IMR-90 (cell line): ENCODE results near the gene FTCDNL1. TPM values are rescaled to one million over a fixed set of nuclear protein-coding genes. Genes with fewer than 3 reads are reported as not detected.

Source experiments
- ATAC-seq: fragments of 200-7000 bp; cut with Tn5 transposase; 2 replicates; pipeline ENCODE4 v1.9.1; 2020; ENCODE audit warnings: low read depth, mild to moderate bottlenecking, moderate library complexity
- BruUV-seq: library from RNA; stranded (reverse); fragments of 400-500 nt; replicated peaks from 2 replicates; lab custom pipeline; 2021; lab: Mats Ljungman, UMichigan
- CTCF ChIA-PET: fragments of 300-600 bp; formaldehyde crosslinking; extraction: SDS; loops from one replicate; lab custom pipeline; 2021; ENCODE audit warnings: antibody characterized with exemption; lab: Yijun Ruan, JAX
- POLR2A ChIA-PET: fragments of 300-600 bp; sonication (Branson Sonifier 250); formaldehyde crosslinking; loops from one replicate; lab custom pipeline; 2022; ENCODE audit warnings: antibody characterized with exemption; ENCODE audit not compliant: unreplicated experiment; lab: Charles Lee
- DNase-seq: peaks from one replicate; pipeline ENCODE4 v3.0.0; 2013
- H2AFZ ChIP-seq: replicated peaks from 2 replicates; pipeline ENCODE3; 2013; ENCODE audit warnings: low read length, mild to moderate bottlenecking; ENCODE audit not compliant: poor library complexity
- H2AK5ac ChIP-seq: 2 replicates; pipeline ENCODE4 v1.6.1; 2013; ENCODE audit warnings: low read depth, low read length, inconsistent platforms
- H2AK9ac ChIP-seq: replicated peaks from 2 replicates; pipeline ENCODE3; 2013; ENCODE audit warnings: mild to moderate bottlenecking, low read depth, low read length, moderate library complexity; ENCODE audit not compliant: poor library complexity
- H2BK120ac ChIP-seq: 2 replicates; pipeline ENCODE4 v1.6.1; 2013; ENCODE audit warnings: low read depth, low read length, inconsistent platforms
- H2BK15ac ChIP-seq: 3 replicates; pipeline ENCODE4 v1.6.1; 2013; ENCODE audit warnings: low read depth, low read length, inconsistent platforms
- H2BK20ac ChIP-seq: 2 replicates; pipeline ENCODE4 v1.6.1; 2013; ENCODE audit warnings: low read depth, mild to moderate bottlenecking, inconsistent platforms, low read length, moderate library complexity
- H2BK5ac ChIP-seq: 2 replicates; pipeline ENCODE4 v1.6.1; 2013; ENCODE audit warnings: mild to moderate bottlenecking, low read depth, low read length, inconsistent platforms; ENCODE audit not compliant: poor library complexity, severe bottlenecking
- H3K14ac ChIP-seq: replicated peaks from 2 replicates; pipeline ENCODE4 v1.6.1; 2013; ENCODE audit warnings: low read depth, low read length, inconsistent platforms
- H3K18ac ChIP-seq: 2 replicates; pipeline ENCODE4 v1.6.1; 2013; ENCODE audit warnings: low read depth, low read length, control low read depth
- H3K23ac ChIP-seq: 2 replicates; pipeline ENCODE4 v1.6.1; 2013; ENCODE audit warnings: low read depth, low read length, inconsistent platforms
- H3K27ac ChIP-seq: 2 replicates; pipeline ENCODE4 v1.5.1; 2013; ENCODE audit warnings: mild to moderate bottlenecking, control low read depth, low read length; ENCODE audit not compliant: insufficient read depth
- H3K27me3 ChIP-seq: 2 replicates; pipeline ENCODE4 v1.6.1; 2013; ENCODE audit warnings: low read length; ENCODE audit not compliant: control insufficient read depth, insufficient read depth
- H3K36me3 ChIP-seq: 2 replicates; pipeline ENCODE4 v1.6.1; 2013; ENCODE audit warnings: low read length, mixed read lengths; ENCODE audit not compliant: control insufficient read depth, insufficient read depth
- H3K4ac ChIP-seq: 2 replicates; pipeline ENCODE4 v1.6.1; 2013; ENCODE audit warnings: low read depth, low read length, inconsistent platforms
- H3K4me1 ChIP-seq: 2 replicates; pipeline ENCODE4 v1.6.1; 2013; ENCODE audit warnings: low read length, mixed read lengths; ENCODE audit not compliant: control insufficient read depth, insufficient read depth
- H3K4me2 ChIP-seq: 2 replicates; pipeline ENCODE4 v1.6.1; 2013; ENCODE audit warnings: low read depth, mild to moderate bottlenecking, control low read depth, low read length, moderate library complexity
- H3K4me3 ChIP-seq: 2 replicates; pipeline ENCODE4 v1.5.1; 2013; ENCODE audit warnings: low read depth, mild to moderate bottlenecking, control low read depth, low read length, moderate library complexity; ENCODE audit not compliant: insufficient read depth
- H3K56ac ChIP-seq: 2 replicates; pipeline ENCODE4 v1.6.1; 2013; ENCODE audit warnings: low read length, inconsistent platforms; ENCODE audit not compliant: insufficient read depth; ENCODE audit errors: extremely low read depth
- H3K79me1 ChIP-seq, 2 experiments: 2 replicates each; pipeline ENCODE4 v1.6.1; 2013; ENCODE audit warnings: low read length in 2 of 2, inconsistent platforms in 1 of 2, low read depth in 1 of 2
- H3K9ac ChIP-seq: 2 replicates; pipeline ENCODE4 v1.6.1; 2013; ENCODE audit warnings: low read depth, low read length, control low read depth
- H3K9me1 ChIP-seq: 2 replicates; pipeline ENCODE4 v1.6.1; 2013; ENCODE audit warnings: low read length, inconsistent platforms; ENCODE audit not compliant: insufficient read depth
- H3K9me3 ChIP-seq: 2 replicates; pipeline ENCODE4 v1.6.1; 2013; ENCODE audit warnings: low read length; ENCODE audit not compliant: control insufficient read depth, insufficient read depth
- H4K20me1 ChIP-seq: 2 replicates; pipeline ENCODE4 v1.6.1; 2013; ENCODE audit warnings: low read length, inconsistent platforms; ENCODE audit not compliant: insufficient read depth
- H4K5ac ChIP-seq: 2 replicates; pipeline ENCODE4 v1.6.1; 2013; ENCODE audit warnings: mild to moderate bottlenecking, low read depth, low read length, control low read depth
- H4K8ac ChIP-seq, 2 experiments: 2 replicates each; pipeline ENCODE4 v1.6.1; 2013; ENCODE audit warnings: low read depth in 2 of 2, low read length in 2 of 2, control low read depth in 1 of 2, inconsistent platforms in 1 of 2
- H4K91ac ChIP-seq: 2 replicates; pipeline ENCODE4 v1.6.1; 2013; ENCODE audit warnings: low read depth, low read length, inconsistent platforms; ENCODE audit not compliant: insufficient read depth
- CEBPB ChIP-seq: IDR thresholded peaks from 2 replicates; pipeline ENCODE4 v1.6.1; 2012; ENCODE audit warnings: low read depth, low read length, improper control_type of control experiment
- CHD1 ChIP-seq: IDR thresholded peaks from 2 replicates; pipeline ENCODE4 v1.6.1; 2012; ENCODE audit warnings: low read depth, low read length, improper control_type of control experiment
- ELK1 ChIP-seq: fragments of 150-350 bp; IDR thresholded peaks from 2 replicates; pipeline ENCODE4 v1.6.1; 2016; ENCODE audit warnings: low read depth, mild to moderate bottlenecking, low read length, moderate library complexity, borderline replicate concordance
- FOS ChIP-seq: fragments of 150-350 bp; IDR thresholded peaks from 2 replicates; pipeline ENCODE4 v1.6.1; 2016; ENCODE audit warnings: low read depth, low read length
- MAFK ChIP-seq: IDR thresholded peaks from 2 replicates; pipeline ENCODE4 v1.6.1; 2012; ENCODE audit warnings: low read depth, low read length, improper control_type of control experiment
- MAZ ChIP-seq: IDR thresholded peaks from 2 replicates; pipeline ENCODE4 v1.6.1; 2012; ENCODE audit warnings: low read depth, mild to moderate bottlenecking, low read length, improper control_type of control experiment, moderate library complexity, borderline replicate concordance
- POLR2A ChIP-seq: IDR thresholded peaks from 2 replicates; pipeline ENCODE4 v1.6.1; 2012; ENCODE audit warnings: mild to moderate bottlenecking, low read depth, low read length
- RCOR1 ChIP-seq: IDR thresholded peaks from 2 replicates; pipeline ENCODE4 v1.6.1; 2012; ENCODE audit warnings: mild to moderate bottlenecking, low read length, improper control_type of control experiment; ENCODE audit not compliant: insufficient replicate concordance
- USF2 ChIP-seq: fragments of 150-350 bp; IDR thresholded peaks from 2 replicates; pipeline ENCODE4 v1.6.1; 2017; ENCODE audit warnings: mild to moderate bottlenecking, antibody characterized with exemption, low read length, low read depth
- WGBS, 2 experiments: methylation state at CpG; one replicate each; pipeline versions ENCODE4 v1.1.5 to v1.1.7; 2013; ENCODE audit warnings: missing lambda C conversion rate in 2 of 2; ENCODE audit not compliant: insufficient read length in 1 of 2; ENCODE audit errors: extremely low coverage in 2 of 2; 5-methylcytosine and 5-hydroxymethylcytosine counted together
- dilution Hi-C: fragments of 300-500 bp; cut with HindIII; formaldehyde crosslinking; loops from one replicate; pipeline ENCODE4 v1.14.3; 2018; ENCODE audit warnings: low sequenced_read_pairs; ENCODE audit not compliant: unreplicated experiment
- in situ Hi-C: fragments of 300-500 bp; cut with MboI; formaldehyde crosslinking; loops from 3 replicates; pipeline ENCODE4 v1.14.3; 2019; ENCODE audit warnings: low sequenced_read_pairs, inconsistent platforms, mixed read lengths
- intact Hi-C: fragments of 100-400 bp; cut with micrococcal nuclease; formaldehyde crosslinking; loops from 2 replicates; pipeline ENCODE4 v1.10.0; 2022
- polyA plus RNA-seq, 3 experiments: library from polyadenylated mRNA; depleted of rRNA; stranded (reverse); fragments of >200 nt; gene quantifications; 2 replicates each; pipeline ENCODE4 v1.2.3, GENCODE V29; 2012; ENCODE audit warnings: low replicate concordance in 1 of 3
- total RNA-seq: library from RNA; depleted of rRNA; stranded (reverse); fragments of >200 nt; gene quantifications from 2 replicates; pipeline ENCODE4 v1.2.3, GENCODE V29; 2012
- TF ChIP-seq, protein P1 (sequence below): conservative IDR thresholded peaks from 2 replicates; pipeline ENCODE4 v1.5.1; 2012; ENCODE audit warnings: mild to moderate bottlenecking, low read depth, low read length, improper control_type of control experiment

FTCDNL1 gene
- total and polyA plus RNA-seq, 2 of the 4 experiments (the other 2 are of a cell fraction) = 0.18 to 0.21 TPM

DNA sequence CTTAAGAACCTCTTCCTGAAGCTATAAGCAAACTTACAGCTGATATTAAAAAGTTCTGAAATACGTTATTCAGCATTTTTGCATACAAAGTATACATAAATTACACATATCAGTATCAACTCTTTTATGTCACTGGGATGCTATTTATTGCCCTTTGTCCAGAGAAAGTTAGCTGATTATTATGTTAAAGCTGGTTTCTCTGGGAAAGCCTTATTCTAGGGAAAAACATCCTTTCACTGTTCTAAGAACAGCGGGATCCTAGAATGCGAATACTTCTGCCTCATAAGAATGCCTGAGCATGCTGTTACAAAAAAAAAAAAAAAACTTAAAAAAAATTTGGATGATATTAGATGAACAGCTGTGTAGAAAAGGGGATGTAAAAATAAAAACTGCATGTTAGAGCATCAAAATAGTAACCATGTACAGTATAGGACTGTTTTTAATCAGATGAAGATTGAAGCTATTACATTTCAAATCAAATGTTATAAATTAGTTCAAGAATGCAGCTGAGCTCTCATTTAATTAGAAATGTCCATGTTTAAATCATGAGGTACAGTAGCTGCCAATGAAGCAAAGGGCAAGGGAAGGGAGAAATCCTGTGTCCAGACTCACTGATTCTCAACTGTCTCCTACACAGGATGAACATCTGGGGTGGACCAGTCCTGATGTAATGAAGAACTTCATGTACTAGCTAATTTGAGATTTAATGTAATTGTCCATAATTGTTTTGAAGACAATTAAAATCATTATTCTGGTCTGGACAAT, 8.2 kb downstream of the FTCDNL1 start:
- BruUV-seq = no TSS peak

More for the DNA sequence above, 8.2 kb downstream of the FTCDNL1 start:
- Histone ChIP-seq H3K27me3 (peaks cover 10% of the 10 kb centered on the region), H3K9me1 (no peaks in the 10 kb centered on the region), H2BK20ac (no peak overlapping the region), H2AFZ (no peak overlapping the region), H3K9ac (no peak overlapping the region), H2BK120ac (no peak overlapping the region), H3K9me3 (peaks cover 2% of the 10 kb centered on the region; the same call in 1 of the 2 replicates), H4K8ac (no peak overlapping the region), H2AK9ac (no peak overlapping the region), H3K4me3 (no peak overlapping the region), H4K5ac (no peak overlapping the region), H3K14ac (no peak overlapping the region), H4K20me1 (no peaks in the 10 kb centered on the region), H3K18ac (no peak overlapping the region), H2AK5ac (no peak overlapping the region), H2BK5ac (no peak overlapping the region), H3K23ac (no peak overlapping the region), H3K4me1 (no peaks in the 10 kb centered on the region), H3K27ac (no peak overlapping the region), H4K91ac (no peak overlapping the region), H3K79me1 (no peaks in the 10 kb centered on the region), H3K4ac (no peak overlapping the region), H2BK15ac (no peak overlapping the region), H3K36me3 (no peaks in the 10 kb centered on the region), H3K56ac (no peak overlapping the region), H3K4me2 (no peak overlapping the region)
- in situ Hi-C loops = no loop called here
- no peak for DNase-seq
- POLR2A ChIA-PET = no interaction called here
- intact Hi-C loops = no loop called here
- no peak for TF ChIP-seq CEBPB
- TF ChIP-seq USF2 = no peak
- no peak for TF ChIP-seq POLR2A
- TF ChIP-seq, protein P1, sequence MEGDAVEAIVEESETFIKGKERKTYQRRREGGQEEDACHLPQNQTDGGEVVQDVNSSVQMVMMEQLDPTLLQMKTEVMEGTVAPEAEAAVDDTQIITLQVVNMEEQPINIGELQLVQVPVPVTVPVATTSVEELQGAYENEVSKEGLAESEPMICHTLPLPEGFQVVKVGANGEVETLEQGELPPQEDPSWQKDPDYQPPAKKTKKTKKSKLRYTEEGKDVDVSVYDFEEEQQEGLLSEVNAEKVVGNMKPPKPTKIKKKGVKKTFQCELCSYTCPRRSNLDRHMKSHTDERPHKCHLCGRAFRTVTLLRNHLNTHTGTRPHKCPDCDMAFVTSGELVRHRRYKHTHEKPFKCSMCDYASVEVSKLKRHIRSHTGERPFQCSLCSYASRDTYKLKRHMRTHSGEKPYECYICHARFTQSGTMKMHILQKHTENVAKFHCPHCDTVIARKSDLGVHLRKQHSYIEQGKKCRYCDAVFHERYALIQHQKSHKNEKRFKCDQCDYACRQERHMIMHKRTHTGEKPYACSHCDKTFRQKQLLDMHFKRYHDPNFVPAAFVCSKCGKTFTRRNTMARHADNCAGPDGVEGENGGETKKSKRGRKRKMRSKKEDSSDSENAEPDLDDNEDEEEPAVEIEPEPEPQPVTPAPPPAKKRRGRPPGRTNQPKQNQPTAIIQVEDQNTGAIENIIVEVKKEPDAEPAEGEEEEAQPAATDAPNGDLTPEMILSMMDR = no peak
- no peak for TF ChIP-seq ELK1
- TF ChIP-seq MAFK = no peak
- TF ChIP-seq RCOR1 = no peak
- no peak for TF ChIP-seq MAZ
- TF ChIP-seq FOS = no peak
- TF ChIP-seq CHD1 = no peak
- CTCF ChIA-PET = interaction anchor here (0.5 to 1.4 kb wide), 2 partner anchors 10 to 98 kb away, joined by 3 to 5 read pairs; no protein-coding TSS in a partner anchor
- no peak for ATAC-seq
- dilution Hi-C loops = no loop called here
- WGBS, 2 experiments = no CpG with 5 or more reads among the region's 3 CpGs
